Hematopoietic multipotent progenitor cell (in vitro differentiated cells): Measurements from ENCODE around the gene ECI1. TPM values are rescaled to one million over a fixed set of nuclear protein-coding genes. Genes with fewer than 3 reads are reported as not detected.

Experiments
- DNase-seq, 3 donors: peaks; one replicate each; pipeline ENCODE4 v3.0.0-alpha.2; 2011 to 2015; ENCODE audit warnings: low read depth in 2 of 3, low spot score in 2 of 3
- small RNA-seq: library from RNA; depleted of rRNA; stranded (forward); fragments of <200 nt; gene quantifications from one replicate; pipeline ENCODE3, GENCODE V24; 2012
- total RNA-seq: library from RNA; depleted of rRNA; stranded (reverse); fragments of >200 nt; gene quantifications from one replicate; pipeline ENCODE4 v1.2.3, GENCODE V29; 2012

The ECI1 gene
- total RNA-seq, 1 donor, result 53.9 TPM

- no peak for DNase-seq
Measured at GRCh38 chr16:2197765-2198164, 53.6 kb downstream of the ECI1 start.

GRCh38 chr16:2196981-2197511 is 54.3 kb downstream of the ECI1 start:
- no peak for DNase-seq

GRCh38 chr16:2196162-2196980 is 55.0 kb downstream of the ECI1 start, which contains the start of gene CASKIN1:
Gene CASKIN1, minus strand, starts transcription at chr16:2196605. Its CDS starts 173 bp downstream, at chr16:2196432.
- peak in 2 of 3 donors; percentile 32 to 43 for DNase-seq

- no peak for DNase-seq
Measured at GRCh38 chr16:2195322-2196161, 55.8 kb downstream of the ECI1 start.

GRCh38 chr16:2194852-2195321 is 56.5 kb downstream of the ECI1 start:
- DNase-seq, result peak; percentile 29 to 58 (median 40)

GRCh38 chr16:2194166-2194834 is 57.1 kb downstream of the ECI1 start:
- peak in 2 of 3 donors; percentile 39 to 41 for DNase-seq

- no peak for DNase-seq
Measured at GRCh38 chr16:2191446-2191706, 60.0 kb downstream of the ECI1 start.

- no peak for DNase-seq
Measured at GRCh38 chr16:2190659-2191445, 60.5 kb downstream of the ECI1 start.

GRCh38 chr16:2190002-2190658 is 61.3 kb downstream of the ECI1 start:
- no peak for DNase-seq

Small RNA genes within 50 kb of the gene (small RNA-seq; reads per million reads assigned to genes)
- gene MIR3677 (0.20 reads per million), gene MIR4717 (not detected)

Other genes with a start within 250 kb of the ECI1 start
- gene ZNF598, start 241.8 kb downstream of the ECI1 start, total RNA-seq, result 34.7 TPM
- 3.8 TPM for gene NPW, start 231.8 kb downstream of the ECI1 start, total RNA-seq
- gene NHERF2, start 224.7 kb downstream of the ECI1 start, total RNA-seq, result 8.6 TPM
- gene NTHL1, start 203.8 kb downstream of the ECI1 start, total RNA-seq, result 73.2 TPM
- gene TSC2, start 203.6 kb downstream of the ECI1 start, total RNA-seq, result 71.1 TPM
- gene PKD1, start 115.7 kb downstream of the ECI1 start, total RNA-seq, result 125 TPM
- 0.27 TPM for gene RAB26, start 103.0 kb downstream of the ECI1 start, total RNA-seq
- gene TRAF7, start 95.8 kb downstream of the ECI1 start, total RNA-seq, result 90.5 TPM
- under 0.01 TPM for gene CASKIN1, start 55.0 kb downstream of the ECI1 start, total RNA-seq
- gene MLST8, start 46.1 kb downstream of the ECI1 start, total RNA-seq, result 87.5 TPM
- 1.3 TPM for gene BRICD5, start 40.7 kb downstream of the ECI1 start, total RNA-seq
- gene PGP, start 36.7 kb downstream of the ECI1 start, total RNA-seq, result 12.9 TPM
- gene E4F1, start 28.0 kb downstream of the ECI1 start, total RNA-seq, result 52.0 TPM
- gene DNASE1L2, start 15.1 kb downstream of the ECI1 start, total RNA-seq, result 0.54 TPM
- 144 TPM for gene RNPS1, start 16.5 kb upstream of the ECI1 start, total RNA-seq
- 8.1 TPM for gene ABCA3, start 89.1 kb upstream of the ECI1 start, total RNA-seq
- gene CCNF, start 177.9 kb upstream of the ECI1 start, total RNA-seq, result 4.8 TPM
- 6.2 TPM for gene TEDC2, start 208.5 kb upstream of the ECI1 start, total RNA-seq
- under 0.01 TPM for gene NTN3, start 219.7 kb upstream of the ECI1 start, total RNA-seq
- 21.5 TPM for gene TBC1D24, start 223.5 kb upstream of the ECI1 start, total RNA-seq